G401.6 (cell line): ENCODE measurements around the gene OSBPL6.
A peak's percentile ranks its signal among the peaks of the same experiment; 100 is the strongest.

Experiments used
- FAIRE-seq: peaks from 2 replicates; lab custom pipeline; 2012; peaks lifted over from hg19 to GRCh38; lab: Jason Lieb, UNC

The OSBPL6 gene

GRCh38 chr2:178449700-178450523 is 255.6 kb downstream of the OSBPL6 start:
- no peak for FAIRE-seq

GRCh38 chr2:178450524-178450773 is 256.1 kb downstream of the OSBPL6 start:
- FAIRE-seq, result no peak

- peak; percentile 93 for FAIRE-seq
Observed at GRCh38 chr2:178450774-178451525, 256.6 kb downstream of the OSBPL6 start, which contains the start of the genes PJVK and PRKRA. TSS of gene PJVK (plus strand) at chr2:178451378. CDS start at chr2:178453410, 2,032 bp downstream. TSS of gene PRKRA (minus strand) at chr2:178451175. CDS start at chr2:178451030, 145 bp downstream.

- FAIRE-seq, result no peak
Observed at GRCh38 chr2:178452334-178452733, 258.0 kb downstream of the OSBPL6 start.
